DMS 273 treated with DMSO at 0.1 percent for 48 hours (cell line): Measurements from ENCODE around the gene ARHGAP45.
A peak's percentile ranks its signal among the peaks of the same experiment; 100 is the strongest.
"Not testable (repeated sequence)": the region's sequence is repeated elsewhere in the genome, so short reads cannot be mapped to it uniquely, and the experiment has no call there.

ENCODE experiments used
- DNase-seq: peaks from one replicate; lab custom pipeline; 2025; lab: John Stamatoyannopoulos, UW

The ARHGAP45 gene

GRCh38 chr19:1066748-1067340 is at the start of gene ARHGAP45:
Gene ARHGAP45, plus strand, starts transcription at chr19:1067167. Its CDS starts 239 bp downstream, at chr19:1067406.
- DNase-seq = no peak

GRCh38 chr19:1017906-1018305 is 49.1 kb upstream of the ARHGAP45 start:
- DNase-seq = no peak

GRCh38 chr19:1018393-1018792 is 48.6 kb upstream of the ARHGAP45 start:
- DNase-seq = no peak

- DNase-seq = no peak
Measured at GRCh38 chr19:1018932-1019615, 47.9 kb upstream of the ARHGAP45 start.

- no peak for DNase-seq
Measured at GRCh38 chr19:1019616-1019961, 47.4 kb upstream of the ARHGAP45 start.

GRCh38 chr19:1019980-1020867 is 46.7 kb upstream of the ARHGAP45 start:
- no peak for DNase-seq

- peak; percentile 92 for DNase-seq
Measured at GRCh38 chr19:1020868-1021425, 46.0 kb upstream of the ARHGAP45 start, which contains the start of gene TMEM259. Gene TMEM259, minus strand, starts transcription at chr19:1021123. Its CDS starts 127 bp downstream, at chr19:1020996.

- not testable (repeated sequence) for DNase-seq
Measured at GRCh38 chr19:1023883-1024188, 43.1 kb upstream of the ARHGAP45 start.

- not testable (repeated sequence) for DNase-seq
Measured at GRCh38 chr19:1025080-1025479, 41.9 kb upstream of the ARHGAP45 start.

- DNase-seq = no peak
Measured at GRCh38 chr19:1025960-1026782, 40.8 kb upstream of the ARHGAP45 start, which contains the start of gene CNN2. Gene CNN2, plus strand, starts transcription at chr19:1026608. Its CDS starts 54 bp downstream, at chr19:1026662.

- no peak for DNase-seq
Measured at GRCh38 chr19:1026783-1027649, 40.0 kb upstream of the ARHGAP45 start.

- DNase-seq = no peak
Measured at GRCh38 chr19:1027650-1028061, 39.3 kb upstream of the ARHGAP45 start.

GRCh38 chr19:1028062-1028926 is 38.7 kb upstream of the ARHGAP45 start:
- no peak for DNase-seq

GRCh38 chr19:1032264-1032867 is 34.6 kb upstream of the ARHGAP45 start:
- no peak for DNase-seq

- no peak for DNase-seq
Measured at GRCh38 chr19:1035998-1036621, 30.9 kb upstream of the ARHGAP45 start.

- no peak for DNase-seq
Measured at GRCh38 chr19:1037621-1038064, 29.3 kb upstream of the ARHGAP45 start.

- no peak for DNase-seq
Measured at GRCh38 chr19:1038978-1039645, 27.9 kb upstream of the ARHGAP45 start.
